GM12801 (cell line): ENCODE results near the gene GARNL3.

ENCODE experiments used
- CTCF ChIP-seq: IDR thresholded peaks from one replicate; pipeline ENCODE4 v1.5.1; 2011; ENCODE audit warnings: control low read depth; ENCODE audit not compliant: insufficient read length; ENCODE audit errors: extremely low read depth

GARNL3 gene

GRCh38 chr9:127333221-127334064 lies 68.9 kb downstream of the GARNL3 start:
- TF ChIP-seq CTCF, result no peak

- no peak for TF ChIP-seq CTCF
Measured at GRCh38 chr9:127334725-127335124, 70.2 kb downstream of the GARNL3 start.

GRCh38 chr9:127336086-127336485 lies 71.5 kb downstream of the GARNL3 start:
- TF ChIP-seq CTCF, result no peak

GRCh38 chr9:127336506-127337352 lies 72.2 kb downstream of the GARNL3 start:
- TF ChIP-seq CTCF, result no peak

- no peak for TF ChIP-seq CTCF
Measured at GRCh38 chr9:127340721-127341120, 76.1 kb downstream of the GARNL3 start.

- no peak for TF ChIP-seq CTCF
Measured at GRCh38 chr9:127341152-127341551, 76.6 kb downstream of the GARNL3 start.

- no peak for TF ChIP-seq CTCF
Measured at GRCh38 chr9:127344368-127345000, 79.9 kb downstream of the GARNL3 start.
